ENCODE results near the gene P2RX7.
"Not testable (repeated sequence)": the region's sequence is repeated elsewhere in the genome, so short reads cannot be mapped to it uniquely, and the experiment has no call there.

Gene P2RX7

DNA sequence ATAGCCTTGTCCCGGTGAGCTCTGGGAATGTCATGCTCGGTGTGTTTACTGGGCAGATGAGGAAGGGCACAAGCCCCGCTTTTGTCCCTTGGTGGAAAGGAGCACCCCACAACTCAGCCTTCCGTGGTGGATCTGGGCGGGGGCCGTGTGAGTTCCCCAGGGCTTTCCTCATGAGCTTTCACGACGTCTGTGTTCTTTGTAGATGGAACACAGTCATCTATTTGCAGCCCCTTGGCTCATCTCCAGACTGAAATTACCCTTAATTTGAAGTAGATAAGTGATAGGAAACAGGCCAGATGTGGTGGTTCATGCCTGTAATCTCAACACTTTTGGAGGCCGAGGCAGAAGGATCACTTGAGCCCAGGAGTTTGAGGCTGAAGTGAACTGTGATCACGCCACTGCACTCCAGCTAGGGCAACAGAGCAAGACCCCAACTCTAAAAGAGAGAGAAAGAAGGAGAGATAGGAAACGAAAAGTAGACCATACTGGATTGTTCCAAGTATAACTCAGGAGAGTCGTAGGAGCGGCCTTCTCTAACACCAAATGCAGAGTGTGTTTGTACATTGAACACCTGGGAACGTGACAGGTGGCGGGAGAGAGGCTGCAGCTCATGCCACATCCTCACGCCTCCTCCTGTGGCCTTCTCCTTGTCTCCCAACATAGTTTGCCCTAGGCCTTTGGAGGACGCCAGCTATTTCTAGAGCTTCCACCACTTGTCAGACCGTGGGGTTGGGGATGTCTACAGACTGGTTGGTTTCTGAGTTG, 86.1 kb downstream of the P2RX7 start:
- TF ChIP-seq, protein P1, sequence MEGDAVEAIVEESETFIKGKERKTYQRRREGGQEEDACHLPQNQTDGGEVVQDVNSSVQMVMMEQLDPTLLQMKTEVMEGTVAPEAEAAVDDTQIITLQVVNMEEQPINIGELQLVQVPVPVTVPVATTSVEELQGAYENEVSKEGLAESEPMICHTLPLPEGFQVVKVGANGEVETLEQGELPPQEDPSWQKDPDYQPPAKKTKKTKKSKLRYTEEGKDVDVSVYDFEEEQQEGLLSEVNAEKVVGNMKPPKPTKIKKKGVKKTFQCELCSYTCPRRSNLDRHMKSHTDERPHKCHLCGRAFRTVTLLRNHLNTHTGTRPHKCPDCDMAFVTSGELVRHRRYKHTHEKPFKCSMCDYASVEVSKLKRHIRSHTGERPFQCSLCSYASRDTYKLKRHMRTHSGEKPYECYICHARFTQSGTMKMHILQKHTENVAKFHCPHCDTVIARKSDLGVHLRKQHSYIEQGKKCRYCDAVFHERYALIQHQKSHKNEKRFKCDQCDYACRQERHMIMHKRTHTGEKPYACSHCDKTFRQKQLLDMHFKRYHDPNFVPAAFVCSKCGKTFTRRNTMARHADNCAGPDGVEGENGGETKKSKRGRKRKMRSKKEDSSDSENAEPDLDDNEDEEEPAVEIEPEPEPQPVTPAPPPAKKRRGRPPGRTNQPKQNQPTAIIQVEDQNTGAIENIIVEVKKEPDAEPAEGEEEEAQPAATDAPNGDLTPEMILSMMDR (IDR thresholded peaks at IDR 0.05; ENCODE audit: control insufficient read depth, extremely low read depth, insufficient read depth) = no peak
- no peak for DNase-seq (ENCODE audit: low read depth)
- no peak overlapping the region for H3K4me3 ChIP-seq (ENCODE audit: low read depth, low read length)

DNA sequence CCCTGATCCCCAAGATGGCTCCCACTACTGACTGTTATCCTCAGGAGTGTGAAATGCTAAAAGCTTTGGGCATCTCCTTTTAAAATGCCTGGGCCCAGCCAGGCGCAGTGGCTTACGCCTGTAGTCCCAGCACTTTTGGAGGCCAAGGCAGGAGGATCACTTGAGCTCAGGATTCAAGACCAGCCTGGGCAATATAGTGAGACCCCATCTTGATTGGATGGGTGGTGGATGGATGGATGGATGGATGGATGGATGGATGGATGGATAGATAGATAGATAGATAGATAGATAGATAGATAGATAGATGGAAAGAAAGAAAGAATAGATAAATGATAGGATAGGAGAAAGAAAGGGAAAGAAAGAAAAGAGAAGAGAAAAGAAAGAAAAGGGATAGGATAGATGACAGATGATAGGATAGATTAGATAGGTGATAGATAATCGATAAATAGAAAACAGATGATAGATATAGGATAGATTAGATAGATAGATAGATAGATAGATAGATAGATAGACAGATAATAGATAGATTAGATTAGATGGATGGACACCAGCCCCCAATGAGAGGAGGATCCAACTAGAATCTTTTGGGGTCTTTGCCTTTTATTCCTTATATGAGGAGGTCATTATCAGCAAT, 86.8 kb downstream of the P2RX7 start:
- TF ChIP-seq, protein P1 (IDR thresholded peaks at IDR 0.05; ENCODE audit: control insufficient read depth, extremely low read depth, insufficient read depth) = no peak
- DNase-seq (ENCODE audit: low read depth) = no peak
- H3K4me3 ChIP-seq (ENCODE audit: low read depth, low read length) = no peak overlapping the region

DNA sequence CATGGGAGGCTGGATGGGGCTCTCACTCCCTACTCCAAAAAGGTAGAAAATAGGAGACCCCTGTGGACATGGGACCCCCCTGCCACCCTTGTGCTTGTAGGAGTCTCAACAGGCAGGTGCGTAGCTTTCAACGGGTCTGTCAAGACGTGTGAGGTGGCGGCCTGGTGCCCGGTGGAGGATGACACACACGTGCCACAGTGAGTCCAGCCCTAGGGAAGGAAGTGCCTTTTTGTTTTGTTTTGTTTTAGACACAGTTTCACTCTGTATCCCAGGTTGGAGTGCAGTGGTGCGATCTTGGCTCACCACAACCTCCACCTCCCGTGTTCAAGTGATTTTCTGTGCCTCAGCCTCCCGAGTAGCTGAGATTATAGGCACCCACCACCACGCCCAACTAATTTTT, 90.2 kb downstream of the P2RX7 start:
- TF ChIP-seq, protein P1 (IDR thresholded peaks at IDR 0.05; ENCODE audit: control insufficient read depth, extremely low read depth, insufficient read depth) = no peak
- no peak for DNase-seq (ENCODE audit: low read depth)
- no peak overlapping the region for H3K4me3 ChIP-seq (ENCODE audit: low read depth, low read length)

DNA sequence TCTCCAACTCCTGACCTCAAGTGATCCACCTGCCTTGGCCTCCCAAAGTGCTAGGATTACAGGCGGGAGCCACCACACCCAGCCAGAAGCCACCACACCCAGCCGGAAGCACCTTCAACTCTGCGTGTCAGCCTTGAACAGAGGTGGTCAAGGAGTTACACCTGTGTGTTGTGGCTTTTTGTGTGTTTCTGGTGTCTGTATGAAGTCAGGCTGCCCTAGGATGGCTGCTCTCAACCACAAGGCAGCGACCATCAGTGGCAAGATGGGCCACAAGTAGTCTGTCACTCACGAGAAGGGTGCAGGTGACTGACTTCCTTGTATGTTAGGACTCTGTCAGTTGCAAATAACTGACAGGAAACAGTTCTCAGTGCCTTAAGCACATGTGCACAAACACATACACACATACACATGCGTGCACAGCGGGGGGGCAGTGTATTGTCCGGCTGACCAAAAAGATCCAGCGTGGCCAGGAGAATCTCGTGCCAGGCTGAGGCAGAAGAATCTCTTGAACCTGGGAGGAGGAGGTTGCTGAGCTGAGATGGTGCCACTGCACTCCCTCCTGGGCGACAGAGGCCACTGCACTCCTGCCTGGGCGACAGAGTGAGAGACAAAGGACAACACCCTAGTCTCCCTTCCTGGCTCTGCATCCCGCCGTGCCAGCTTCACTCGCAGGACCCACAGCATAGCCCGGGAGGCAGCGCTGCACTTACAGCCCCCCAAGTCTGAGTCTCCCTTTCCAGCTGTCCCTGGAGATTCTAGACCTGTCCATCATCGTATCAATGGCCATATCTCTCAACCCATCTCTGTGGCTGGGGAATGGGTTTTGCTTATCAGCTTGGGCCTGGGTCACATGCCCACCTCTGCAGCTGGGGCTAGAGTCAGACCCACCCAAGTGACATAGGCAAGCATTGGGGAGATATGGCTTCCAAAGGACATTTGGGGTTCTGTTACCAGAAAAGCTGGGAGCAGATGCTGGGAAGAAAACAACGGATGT, 90.9 kb downstream of the P2RX7 start:
- no peak for DNase-seq (ENCODE audit: low read depth)
- no peak overlapping the region for H3K4me3 ChIP-seq (ENCODE audit: low read depth, low read length)
- TF ChIP-seq, protein P1 (IDR thresholded peaks at IDR 0.05; ENCODE audit: control insufficient read depth, extremely low read depth, insufficient read depth) = no peak

DNA sequence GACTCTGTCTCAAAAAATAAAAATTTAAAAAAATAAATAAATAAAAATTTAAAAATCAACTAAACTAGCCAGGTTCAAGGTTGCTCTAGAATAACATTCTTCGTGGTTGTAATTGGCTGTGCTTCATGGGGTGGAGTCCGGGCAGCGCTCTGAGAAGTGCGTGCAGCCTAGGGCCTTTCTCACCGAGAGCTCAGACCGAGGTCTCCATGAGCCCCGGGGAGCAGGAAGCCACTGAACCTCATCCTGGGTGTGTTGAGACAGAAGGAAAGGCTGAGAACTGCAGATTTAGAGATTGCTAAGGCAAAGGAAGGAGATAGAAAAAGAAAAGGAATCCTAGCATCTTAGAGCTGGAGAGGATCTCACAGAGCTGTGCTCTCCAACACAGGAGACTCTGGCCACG, 91.9 kb downstream of the P2RX7 start:
- no peak overlapping the region for H3K4me3 ChIP-seq (ENCODE audit: low read depth, low read length)
- TF ChIP-seq, protein P1 (IDR thresholded peaks at IDR 0.05; ENCODE audit: control insufficient read depth, extremely low read depth, insufficient read depth) = no peak

DNA sequence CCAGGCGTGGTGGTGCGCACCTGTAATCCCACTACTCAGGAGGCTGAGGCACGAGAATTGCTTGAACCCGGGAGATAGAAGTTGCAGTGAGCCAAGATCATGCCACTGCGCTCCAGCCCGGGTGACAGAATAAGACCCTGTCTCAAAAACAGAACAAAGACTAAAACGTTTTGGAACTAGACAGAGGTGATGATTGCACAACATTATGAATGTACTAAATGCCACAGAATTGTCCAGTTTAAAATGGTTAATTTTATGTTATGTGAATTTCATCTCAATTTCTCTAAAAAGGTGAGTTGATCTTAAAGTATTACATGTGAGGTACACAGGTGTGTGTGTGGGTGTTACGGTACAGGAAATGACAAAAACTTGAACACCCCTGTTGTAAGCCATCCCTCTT, 93.7 kb downstream of the P2RX7 start:
- DNase-seq (ENCODE audit: low read depth) = no peak
- TF ChIP-seq, protein P1 (IDR thresholded peaks at IDR 0.05; ENCODE audit: control insufficient read depth, extremely low read depth, insufficient read depth) = no peak
- no peak overlapping the region for H3K4me3 ChIP-seq (ENCODE audit: low read depth, low read length)

More for the DNA sequence above, 91.9 kb downstream of the P2RX7 start:
- no peak for DNase-seq (ENCODE audit: low read depth)

DNA sequence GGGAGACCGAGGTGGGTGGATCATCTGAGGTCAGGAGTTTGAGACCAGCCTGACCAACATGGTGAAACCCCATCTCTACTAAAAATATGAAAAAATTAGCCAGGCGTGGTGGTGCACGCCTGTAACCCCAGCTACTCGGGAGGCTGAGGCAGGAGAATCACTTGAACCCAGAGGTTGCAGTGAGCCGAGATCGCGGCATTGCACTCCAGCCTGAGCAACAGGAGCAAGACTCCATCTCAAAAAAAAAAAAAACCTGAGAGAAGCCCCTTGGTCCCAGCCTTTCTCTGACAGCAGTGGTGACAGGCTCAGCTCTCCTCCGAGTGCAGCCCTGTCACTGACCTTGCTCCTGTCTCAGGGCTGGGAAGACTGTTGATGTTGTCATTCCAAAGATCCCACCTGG, 94.2 kb downstream of the P2RX7 start:
- DNase-seq (ENCODE audit: low read depth); H3K4me3 ChIP-seq (ENCODE audit: low read depth, low read length): not testable (repeated sequence)
